GM12892 (cell line): ENCODE results near the gene SLC9C2.
"Not testable (repeated sequence)": the region's sequence is repeated elsewhere in the genome, so short reads cannot be mapped to it uniquely, and the experiment has no call there.

Experiments
- DNase-seq: peaks from one replicate; pipeline ENCODE4 v3.0.0; 2011; ENCODE audit not compliant: insufficient read length
- FAIRE-seq: peaks from 2 replicates; lab custom pipeline; 2011; peaks lifted over from hg19 to GRCh38; lab: Jason Lieb, UNC
- POLR2A ChIP-seq: IDR thresholded peaks from 2 replicates; pipeline ENCODE4 v1.6.1; 2011; ENCODE audit warnings: low read depth, low read length, control low read depth
- POLR2AphosphoS5 ChIP-seq: IDR thresholded peaks from 2 replicates; pipeline ENCODE4 v1.6.1; 2011; ENCODE audit warnings: low read depth, low read length, control low read depth
- TAF1 ChIP-seq: IDR thresholded peaks from 2 replicates; pipeline ENCODE4 v1.6.1; 2011; ENCODE audit warnings: low read depth, mild to moderate bottlenecking, control low read depth, low read length, borderline replicate concordance

The SLC9C2 gene

GRCh38 chr1:173570370-173571007, 32.4 kb downstream of the SLC9C2 start:
- no peak for TF ChIP-seq POLR2A
- no peak for TF ChIP-seq TAF1
- no peak for TF ChIP-seq POLR2AphosphoS5

GRCh38 chr1:173568483-173568882, 34.4 kb downstream of the SLC9C2 start:
- no peak for FAIRE-seq

More at GRCh38 chr1:173570370-173571007, 32.4 kb downstream of the SLC9C2 start:
- no peak for DNase-seq
- FAIRE-seq, result peak; percentile 91

GRCh38 chr1:173563846-173564245, 39.0 kb downstream of the SLC9C2 start:
- DNase-seq, FAIRE-seq: not testable (repeated sequence)

More at GRCh38 chr1:173568483-173568882, 34.4 kb downstream of the SLC9C2 start:
- no peak for DNase-seq
- TF ChIP-seq TAF1, result no peak
- no peak for TF ChIP-seq POLR2A
- no peak for TF ChIP-seq POLR2AphosphoS5

GRCh38 chr1:173562813-173563212, 40.1 kb downstream of the SLC9C2 start:
- no peak for FAIRE-seq
- no peak for DNase-seq
- TF ChIP-seq TAF1, result no peak
- TF ChIP-seq POLR2A, result no peak
- TF ChIP-seq POLR2AphosphoS5, result no peak

- DNase-seq, result no peak
- no peak for TF ChIP-seq POLR2AphosphoS5
- no peak for TF ChIP-seq TAF1
- TF ChIP-seq POLR2A, result no peak
- no peak for FAIRE-seq
Observed at GRCh38 chr1:173561263-173561662, 41.6 kb downstream of the SLC9C2 start.

GRCh38 chr1:173560285-173560880, 42.5 kb downstream of the SLC9C2 start:
- TF ChIP-seq POLR2AphosphoS5, result no peak
- TF ChIP-seq TAF1, result no peak
- FAIRE-seq (no peak), DNase-seq (no peak)

GRCh38 chr1:173555651-173556305, 47.1 kb downstream of the SLC9C2 start:
- no peak for FAIRE-seq
- TF ChIP-seq POLR2A, result no peak
- no peak for TF ChIP-seq TAF1
- TF ChIP-seq POLR2AphosphoS5, result no peak

GRCh38 chr1:173554541-173555250, 48.2 kb downstream of the SLC9C2 start:
- FAIRE-seq (no peak), DNase-seq (no peak)
- TF ChIP-seq TAF1 (no peak), POLR2A (no peak), POLR2AphosphoS5 (no peak)

More at GRCh38 chr1:173555651-173556305, 47.1 kb downstream of the SLC9C2 start:
- DNase-seq, result no peak

- no peak for FAIRE-seq
- no peak for TF ChIP-seq POLR2AphosphoS5
- TF ChIP-seq POLR2A, result no peak
- TF ChIP-seq TAF1, result no peak
- no peak for DNase-seq
Observed at GRCh38 chr1:173554089-173554488, 48.8 kb downstream of the SLC9C2 start.

GRCh38 chr1:173553312-173553711, 49.6 kb downstream of the SLC9C2 start:
- FAIRE-seq, result no peak
- DNase-seq, result no peak
- TF ChIP-seq POLR2AphosphoS5, result no peak
- TF ChIP-seq POLR2A, result no peak
- no peak for TF ChIP-seq TAF1

- DNase-seq, result no peak
- FAIRE-seq, result no peak
- TF ChIP-seq TAF1 (no peak), POLR2AphosphoS5 (no peak), POLR2A (no peak)
Observed at GRCh38 chr1:173551699-173552098, 51.2 kb downstream of the SLC9C2 start.
